Measurements from ENCODE around the gene DISC1.

DNA sequence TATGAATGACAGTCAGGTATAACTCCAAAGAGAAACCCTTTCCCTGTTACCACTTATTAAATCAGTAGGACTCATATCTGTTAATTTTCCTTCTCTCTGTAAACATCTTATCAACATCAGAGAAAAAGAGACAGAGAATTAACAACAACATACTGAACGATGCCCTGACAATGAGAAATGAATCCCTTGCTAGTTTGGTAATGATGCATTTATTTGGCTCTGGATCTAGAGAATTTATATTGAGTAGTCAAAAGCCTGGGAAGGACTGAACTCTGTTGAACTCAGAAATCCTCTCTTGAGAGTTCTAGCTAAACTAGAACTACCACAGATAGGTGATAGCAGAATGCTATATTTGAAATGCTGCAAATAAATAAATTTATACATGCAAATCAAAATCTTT is 325.6 kb downstream of the DISC1 start:
- TF ChIP-seq CTCF (CRISPR knock-in tag; IDR thresholded peaks at IDR 0.05) (no peak), EZH2 (conservative IDR thresholded peaks at IDR 0.05; ENCODE audit: low read depth, low read length) (no peak), FOSL1 (CRISPR knock-in tag; IDR thresholded peaks at IDR 0.05; ENCODE audit: borderline replicate concordance) (no peak), PPARG (CRISPR knock-in tag; conservative IDR thresholded peaks at IDR 0.05) (no peak), PRPF4 (IDR thresholded peaks at IDR 0.05; ENCODE audit: low read depth, low read length, poor library complexity, severe bottlenecking) (no peak), CREB1 (IDR thresholded peaks at IDR 0.05) (no peak), CREB1 (CRISPR knock-in tag; IDR thresholded peaks at IDR 0.05) (no peak), CEBPB (IDR thresholded peaks at IDR 0.05; ENCODE audit: borderline replicate concordance, low read depth, low read length) (no peak), JUN (CRISPR knock-in tag; IDR thresholded peaks at IDR 0.05) (no peak), ZNF232 (CRISPR knock-in tag; IDR thresholded peaks at IDR 0.05; ENCODE audit: borderline replicate concordance) (no peak), REL (CRISPR knock-in tag; conservative IDR thresholded peaks at IDR 0.05) (no peak), NCOR1 (IDR thresholded peaks at IDR 0.05; ENCODE audit: borderline replicate concordance, low read length) (no peak)
- TF ChIP-seq, protein P1, sequence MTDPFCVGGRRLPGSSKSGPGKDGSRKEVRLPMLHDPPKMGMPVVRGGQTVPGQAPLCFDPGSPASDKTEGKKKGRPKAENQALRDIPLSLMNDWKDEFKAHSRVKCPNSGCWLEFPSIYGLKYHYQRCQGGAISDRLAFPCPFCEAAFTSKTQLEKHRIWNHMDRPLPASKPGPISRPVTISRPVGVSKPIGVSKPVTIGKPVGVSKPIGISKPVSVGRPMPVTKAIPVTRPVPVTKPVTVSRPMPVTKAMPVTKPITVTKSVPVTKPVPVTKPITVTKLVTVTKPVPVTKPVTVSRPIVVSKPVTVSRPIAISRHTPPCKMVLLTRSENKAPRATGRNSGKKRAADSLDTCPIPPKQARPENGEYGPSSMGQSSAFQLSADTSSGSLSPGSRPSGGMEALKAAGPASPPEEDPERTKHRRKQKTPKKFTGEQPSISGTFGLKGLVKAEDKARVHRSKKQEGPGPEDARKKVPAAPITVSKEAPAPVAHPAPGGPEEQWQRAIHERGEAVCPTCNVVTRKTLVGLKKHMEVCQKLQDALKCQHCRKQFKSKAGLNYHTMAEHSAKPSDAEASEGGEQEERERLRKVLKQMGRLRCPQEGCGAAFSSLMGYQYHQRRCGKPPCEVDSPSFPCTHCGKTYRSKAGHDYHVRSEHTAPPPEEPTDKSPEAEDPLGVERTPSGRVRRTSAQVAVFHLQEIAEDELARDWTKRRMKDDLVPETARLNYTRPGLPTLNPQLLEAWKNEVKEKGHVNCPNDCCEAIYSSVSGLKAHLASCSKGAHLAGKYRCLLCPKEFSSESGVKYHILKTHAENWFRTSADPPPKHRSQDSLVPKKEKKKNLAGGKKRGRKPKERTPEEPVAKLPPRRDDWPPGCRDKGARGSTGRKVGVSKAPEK (CRISPR knock-in tag; IDR thresholded peaks at IDR 0.05; ENCODE audit: borderline replicate concordance) = no peak
- TF ChIP-seq, protein P2, sequence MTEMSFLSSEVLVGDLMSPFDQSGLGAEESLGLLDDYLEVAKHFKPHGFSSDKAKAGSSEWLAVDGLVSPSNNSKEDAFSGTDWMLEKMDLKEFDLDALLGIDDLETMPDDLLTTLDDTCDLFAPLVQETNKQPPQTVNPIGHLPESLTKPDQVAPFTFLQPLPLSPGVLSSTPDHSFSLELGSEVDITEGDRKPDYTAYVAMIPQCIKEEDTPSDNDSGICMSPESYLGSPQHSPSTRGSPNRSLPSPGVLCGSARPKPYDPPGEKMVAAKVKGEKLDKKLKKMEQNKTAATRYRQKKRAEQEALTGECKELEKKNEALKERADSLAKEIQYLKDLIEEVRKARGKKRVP (CRISPR knock-in tag; IDR thresholded peaks at IDR 0.05) = no peak
- TF ChIP-seq, protein P3, sequence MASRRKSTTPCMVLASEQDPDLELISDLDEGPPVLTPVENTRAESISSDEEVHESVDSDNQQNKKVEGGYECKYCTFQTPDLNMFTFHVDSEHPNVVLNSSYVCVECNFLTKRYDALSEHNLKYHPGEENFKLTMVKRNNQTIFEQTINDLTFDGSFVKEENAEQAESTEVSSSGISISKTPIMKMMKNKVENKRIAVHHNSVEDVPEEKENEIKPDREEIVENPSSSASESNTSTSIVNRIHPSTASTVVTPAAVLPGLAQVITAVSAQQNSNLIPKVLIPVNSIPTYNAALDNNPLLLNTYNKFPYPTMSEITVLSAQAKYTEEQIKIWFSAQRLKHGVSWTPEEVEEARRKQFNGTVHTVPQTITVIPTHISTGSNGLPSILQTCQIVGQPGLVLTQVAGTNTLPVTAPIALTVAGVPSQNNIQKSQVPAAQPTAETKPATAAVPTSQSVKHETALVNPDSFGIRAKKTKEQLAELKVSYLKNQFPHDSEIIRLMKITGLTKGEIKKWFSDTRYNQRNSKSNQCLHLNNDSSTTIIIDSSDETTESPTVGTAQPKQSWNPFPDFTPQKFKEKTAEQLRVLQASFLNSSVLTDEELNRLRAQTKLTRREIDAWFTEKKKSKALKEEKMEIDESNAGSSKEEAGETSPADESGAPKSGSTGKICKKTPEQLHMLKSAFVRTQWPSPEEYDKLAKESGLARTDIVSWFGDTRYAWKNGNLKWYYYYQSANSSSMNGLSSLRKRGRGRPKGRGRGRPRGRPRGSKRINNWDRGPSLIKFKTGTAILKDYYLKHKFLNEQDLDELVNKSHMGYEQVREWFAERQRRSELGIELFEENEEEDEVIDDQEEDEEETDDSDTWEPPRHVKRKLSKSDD (CRISPR knock-in tag; IDR thresholded peaks at IDR 0.05; ENCODE audit: low read depth) = no peak
